GM19452 (cell line): Measurements from ENCODE around the gene MT3.
A peak's percentile ranks its signal among the peaks of the same experiment; 100 is the strongest.
"Not testable (repeated sequence)": the region's sequence is repeated elsewhere in the genome, so short reads cannot be mapped to it uniquely, and the experiment has no call there.

Source experiments
- ATAC-seq: cut with Tn5 transposase; IDR thresholded peaks from one replicate; pipeline ENCODE4 v1.9.1; 2021; ENCODE audit not compliant: unreplicated experiment

Gene MT3

DNA sequence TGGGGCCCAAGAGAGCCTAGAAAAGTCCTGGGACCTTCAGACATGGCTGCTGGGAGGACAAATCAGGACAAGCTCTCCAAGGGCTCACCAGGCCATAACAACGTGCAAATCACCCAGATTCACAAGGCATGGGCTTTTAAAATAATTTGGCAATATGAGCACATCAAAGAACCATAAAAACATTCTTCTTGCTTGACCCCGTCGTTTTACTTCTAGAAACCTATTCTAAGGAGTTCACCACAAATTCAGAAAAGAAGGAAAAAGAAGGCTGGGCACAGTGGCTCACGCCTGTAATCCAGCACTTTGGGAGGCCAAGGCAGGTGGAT is 12.1 kb upstream of the MT3 start:
- no peak for ATAC-seq

DNA sequence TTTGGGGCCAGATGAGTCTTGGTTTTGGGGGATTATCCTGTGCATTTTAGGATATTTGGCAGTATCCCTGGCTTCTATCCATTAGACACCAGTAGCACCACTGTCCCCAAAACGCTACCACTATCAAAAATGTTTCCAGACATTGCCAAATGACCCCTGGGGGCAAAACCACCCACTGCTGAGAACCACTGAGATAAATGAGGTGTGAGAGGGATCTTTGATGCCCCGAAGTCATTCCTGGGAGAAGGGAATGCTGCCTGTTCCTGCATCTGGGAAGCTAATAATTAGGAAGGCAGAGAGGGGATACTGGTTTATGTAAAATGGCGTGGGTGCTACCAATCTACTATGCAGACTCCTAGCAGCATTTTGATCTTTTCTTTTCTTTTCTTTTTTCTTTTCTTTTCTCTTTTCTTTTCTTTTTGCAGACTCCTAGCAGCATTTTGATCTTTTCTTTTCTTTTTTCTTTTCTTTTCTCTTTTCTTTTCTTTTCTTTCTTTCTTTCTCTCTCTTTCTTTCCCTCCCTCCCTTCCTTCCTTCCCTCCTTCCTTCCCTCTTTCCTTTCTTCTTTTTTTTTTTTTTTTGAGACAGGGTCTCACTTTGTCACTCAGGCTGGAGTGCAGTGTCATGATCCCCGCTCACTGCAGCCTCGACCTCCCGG is 8.8 kb upstream of the MT3 start:
- ATAC-seq = no peak

DNA sequence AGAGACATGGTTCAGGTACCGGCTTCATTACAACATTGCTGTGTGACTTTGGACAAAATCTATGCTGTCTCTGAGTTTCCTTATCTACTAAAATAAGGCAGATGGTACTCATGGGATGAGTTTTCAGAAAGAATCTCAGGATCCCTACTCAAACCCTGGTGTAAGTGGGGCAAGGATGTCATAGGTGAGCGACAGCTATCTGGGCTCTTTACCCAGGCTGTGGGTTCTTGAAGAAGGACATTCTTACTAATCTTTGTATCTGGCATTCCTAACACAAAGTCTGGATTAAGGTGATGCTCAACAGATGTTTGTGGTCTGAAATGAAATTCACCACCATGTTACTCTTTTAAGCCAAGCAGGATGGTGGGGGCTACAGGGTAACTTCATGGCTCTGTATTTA is 6.4 kb upstream of the MT3 start:
- not testable (repeated sequence) for ATAC-seq

DNA sequence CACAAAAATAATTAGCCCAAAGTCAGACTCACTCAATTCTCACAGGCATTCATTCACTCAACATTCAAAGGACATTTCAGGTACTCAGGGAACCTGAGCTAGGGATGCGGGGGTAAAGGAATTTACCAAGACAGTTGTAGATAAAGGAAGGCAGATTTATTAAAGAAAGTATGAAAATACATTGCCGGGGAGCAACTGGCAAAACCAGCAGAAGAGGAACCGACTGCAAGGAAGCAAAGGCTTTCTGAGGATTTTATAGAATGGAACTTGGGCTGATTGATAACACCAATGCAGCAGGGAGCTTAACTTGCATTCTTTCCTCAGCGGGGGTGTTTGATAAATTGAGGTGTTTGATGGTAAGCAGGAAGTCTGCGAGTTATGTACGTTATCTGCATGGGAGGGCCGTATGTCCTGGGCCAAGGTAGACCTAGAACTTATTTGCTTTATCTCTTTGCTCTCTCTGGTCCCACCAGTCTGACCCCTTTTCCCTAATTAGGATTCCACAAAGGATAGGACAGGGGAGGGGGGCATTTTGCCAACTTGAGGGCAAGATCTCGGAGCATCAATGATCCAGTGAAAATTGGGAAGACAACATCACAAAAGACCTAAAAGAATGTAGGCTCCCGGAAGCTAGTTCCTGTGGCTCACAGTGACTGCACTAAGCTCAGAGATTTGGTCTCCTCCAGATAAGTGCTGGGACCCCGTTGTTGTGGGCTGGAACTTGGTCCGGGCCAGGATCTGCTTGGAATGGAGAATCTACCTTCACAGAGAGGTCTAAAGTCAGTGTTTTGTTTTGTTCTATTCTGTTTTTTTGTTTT is 5.8 kb upstream of the MT3 start:
- ATAC-seq = no peak

DNA sequence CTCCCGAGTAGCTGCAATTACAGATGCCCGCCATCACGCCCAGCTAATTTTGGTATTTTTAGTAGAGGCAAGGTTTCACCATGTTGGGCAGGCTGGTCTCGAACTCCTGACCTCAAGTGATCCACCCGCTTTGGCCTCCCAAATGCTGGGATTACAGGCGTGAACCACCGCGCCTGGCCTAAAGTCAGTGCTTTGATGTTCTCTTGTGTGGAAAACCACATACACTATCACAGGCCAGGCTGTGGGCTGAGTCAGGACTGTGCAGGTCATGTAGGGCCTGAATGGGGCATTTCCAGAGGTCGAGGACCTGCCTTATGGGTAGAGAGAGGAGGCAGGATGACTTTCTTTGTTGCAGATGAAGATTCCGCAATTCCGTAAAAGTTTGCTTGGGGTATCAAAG is 5.1 kb upstream of the MT3 start:
- no peak for ATAC-seq

DNA sequence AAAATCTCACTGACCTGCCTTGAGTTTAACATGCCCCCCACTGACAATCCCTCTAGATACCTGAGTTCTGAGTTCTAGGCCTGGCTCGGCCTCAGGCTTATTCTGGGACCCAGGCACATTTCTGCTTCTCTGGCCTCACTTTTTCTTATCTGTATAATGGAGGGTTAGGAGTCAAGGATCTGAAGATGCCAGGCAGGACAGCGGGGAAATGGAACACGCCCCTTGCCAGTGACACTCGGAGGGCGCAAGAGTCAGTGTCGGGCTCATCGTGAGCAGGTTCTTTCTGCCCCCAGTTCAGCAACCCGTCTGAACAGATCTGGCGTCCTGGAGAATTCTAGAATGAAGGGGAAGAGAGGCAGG is 567 bp upstream of the MT3 start:
- no peak for ATAC-seq

DNA sequence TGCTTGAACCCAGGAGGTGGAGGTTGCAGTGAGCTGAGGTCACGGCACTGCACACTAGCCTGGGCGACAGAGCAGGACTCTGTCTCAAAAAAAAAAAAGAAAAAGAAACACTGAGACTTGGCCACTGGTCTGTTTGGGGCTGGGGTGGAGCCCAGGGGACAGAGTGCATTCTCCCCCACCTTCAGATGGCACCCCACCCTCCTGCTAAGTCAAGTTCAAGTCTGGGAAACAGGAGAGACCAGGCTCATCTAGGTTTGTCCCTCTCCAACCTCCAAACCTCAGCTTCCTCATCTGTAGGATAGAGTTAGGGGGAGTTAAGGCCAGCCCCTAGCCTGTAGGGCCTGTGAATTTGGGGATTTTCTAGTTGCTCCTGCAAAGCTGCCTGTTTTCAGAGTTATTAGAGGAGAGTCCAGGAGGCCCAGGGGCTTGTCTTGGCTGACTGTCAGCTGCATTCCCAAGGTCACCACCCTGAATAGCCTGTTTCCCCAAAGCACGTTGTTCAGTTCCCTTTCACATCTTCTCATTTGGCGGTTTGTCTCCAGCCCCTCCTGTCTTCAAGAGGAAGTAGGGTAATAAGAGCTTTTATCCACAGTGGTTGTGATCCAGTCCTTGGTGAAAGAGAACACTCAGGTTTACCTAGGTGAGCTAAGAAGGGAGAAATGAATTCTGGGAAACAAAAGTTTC is 2.2 kb downstream of the MT3 start:
- ATAC-seq = no peak

DNA sequence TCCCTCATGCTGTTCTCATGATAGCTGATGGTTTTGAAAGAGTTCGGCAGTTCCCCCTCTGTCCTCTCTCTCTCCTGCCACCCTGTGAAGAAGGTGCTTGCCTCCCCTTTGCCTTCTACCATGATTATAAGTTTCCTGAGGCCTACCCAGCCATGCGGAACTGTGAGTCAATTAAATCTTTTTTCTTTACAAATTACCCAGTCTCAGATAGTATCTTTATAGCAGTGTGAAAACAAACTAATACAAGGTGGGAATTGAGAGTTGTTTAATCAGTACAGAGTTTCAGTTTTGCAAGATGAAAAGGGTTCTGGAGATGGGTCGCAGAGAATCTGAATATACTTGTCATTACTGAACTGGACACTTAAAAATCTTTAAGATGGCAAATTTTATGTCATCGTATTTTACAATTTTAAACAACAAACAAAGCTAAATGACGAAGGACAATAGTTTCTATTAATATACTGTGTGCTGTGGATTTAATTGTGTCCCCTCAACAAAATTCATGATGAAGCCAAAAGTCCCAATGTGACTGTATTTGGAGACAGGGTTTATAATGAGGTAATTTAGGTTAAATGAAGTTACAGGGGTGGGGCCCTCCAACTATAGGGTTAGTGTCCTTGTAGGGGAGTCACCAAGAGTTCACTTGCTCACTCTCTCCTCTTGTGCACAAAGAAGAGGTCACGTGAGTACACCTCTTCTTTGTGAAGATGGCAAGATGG is 4.4 kb downstream of the MT3 start:
- ATAC-seq = no peak

DNA sequence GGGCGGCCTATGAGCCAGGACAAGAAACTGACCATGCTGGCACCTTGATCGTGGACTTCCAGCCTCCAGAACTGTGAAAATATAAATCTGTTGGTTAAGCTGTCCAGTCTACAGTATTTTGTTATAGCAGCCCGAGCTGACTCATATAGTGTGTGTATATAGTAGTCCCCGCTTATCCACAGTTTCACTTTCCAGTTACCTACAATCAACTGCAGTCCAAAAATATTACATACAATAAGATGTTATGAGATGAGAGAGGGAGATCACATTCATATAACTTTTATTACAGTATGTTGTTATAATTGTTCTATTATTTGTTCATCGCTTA is 4.9 kb downstream of the MT3 start:
- no peak for ATAC-seq

DNA sequence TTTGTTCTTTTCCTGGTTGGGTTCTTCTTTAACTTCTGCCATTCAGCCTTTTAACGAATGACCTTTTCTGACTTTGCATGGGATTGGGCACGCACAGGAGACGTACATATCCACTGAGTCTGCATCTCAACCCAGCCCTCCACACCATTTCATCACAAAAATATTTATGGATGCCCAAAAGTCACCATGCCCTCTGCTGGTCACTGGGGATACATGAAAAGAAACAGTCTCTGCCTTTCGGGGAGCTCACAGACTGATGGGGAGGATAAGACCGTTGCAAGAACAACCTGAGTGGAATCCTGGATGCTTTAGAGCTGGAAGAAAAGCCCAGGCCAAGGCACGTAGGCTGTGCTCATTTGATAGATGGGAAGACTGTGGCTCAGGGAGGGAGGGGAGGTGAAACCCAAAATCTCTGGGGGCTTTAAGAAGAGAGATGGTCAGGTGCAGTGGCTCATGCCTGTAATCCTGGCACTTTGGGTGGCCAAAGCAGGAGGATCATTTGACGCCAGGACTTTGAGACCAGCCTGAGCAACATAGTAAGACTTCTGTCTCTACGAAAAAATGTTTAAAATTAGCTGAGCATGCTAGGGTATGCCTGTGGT is 11.2 kb downstream of the MT3 start:
- ATAC-seq = no peak

DNA sequence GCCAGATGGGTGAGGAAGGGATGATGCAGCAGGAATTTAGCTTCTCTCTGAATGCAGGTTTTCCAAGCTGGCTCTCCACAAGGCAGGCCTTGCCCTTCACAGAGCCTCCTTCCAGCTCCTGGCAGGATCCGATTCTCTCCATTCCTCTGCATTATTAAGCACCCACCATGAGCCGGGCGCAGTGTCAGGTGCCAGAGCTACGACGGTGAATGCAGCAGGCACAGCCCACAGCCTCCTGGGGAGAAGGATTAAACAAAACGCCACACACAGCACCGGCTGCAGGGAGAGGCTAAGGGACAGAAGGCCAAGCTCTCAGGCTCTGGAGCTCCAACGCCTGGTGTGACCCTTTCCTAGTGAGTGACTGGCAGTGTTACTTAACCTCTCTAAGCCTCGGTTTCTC is 12.0 kb downstream of the MT3 start:
- ATAC-seq = no peak

DNA sequence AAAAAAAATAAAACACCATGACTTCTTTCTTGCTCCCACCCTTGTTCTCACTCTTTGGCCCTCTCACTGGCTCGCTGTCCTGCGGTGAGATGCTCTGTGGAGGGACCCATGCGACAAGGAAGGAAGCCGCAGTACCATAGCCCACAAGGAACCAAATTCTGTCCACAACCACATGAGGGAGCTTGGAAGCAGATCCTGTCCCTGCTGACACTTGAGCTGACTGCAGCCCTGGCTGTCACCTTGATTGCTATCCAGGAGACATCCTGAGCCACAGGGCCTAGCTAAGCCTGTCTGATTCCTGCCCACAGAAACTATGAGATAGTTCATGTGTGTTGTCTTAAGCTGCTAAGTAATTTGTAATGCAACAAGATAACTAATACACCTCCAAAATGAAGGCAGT is 14.3 kb downstream of the MT3 start:
- no peak for ATAC-seq

DNA sequence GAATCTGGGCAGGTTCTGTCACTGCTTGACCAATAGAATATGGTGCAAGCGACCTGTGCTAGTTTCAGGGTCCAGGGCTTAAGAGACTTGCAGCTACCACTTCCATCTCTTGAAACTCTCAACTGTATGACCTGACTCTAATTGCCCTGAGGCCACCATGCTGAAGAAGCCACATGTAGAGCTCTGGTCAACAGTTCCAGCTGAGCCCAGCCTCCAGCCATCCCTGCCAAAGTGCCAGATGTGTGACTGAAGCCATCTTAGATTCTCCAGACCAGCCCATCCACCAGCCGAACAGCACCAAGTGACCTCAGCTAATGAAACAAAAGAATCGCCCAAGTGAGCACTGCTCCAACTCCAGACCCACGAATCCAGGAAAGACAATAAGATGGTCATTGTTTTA is 15.6 kb downstream of the MT3 start:
- ATAC-seq = no peak

DNA sequence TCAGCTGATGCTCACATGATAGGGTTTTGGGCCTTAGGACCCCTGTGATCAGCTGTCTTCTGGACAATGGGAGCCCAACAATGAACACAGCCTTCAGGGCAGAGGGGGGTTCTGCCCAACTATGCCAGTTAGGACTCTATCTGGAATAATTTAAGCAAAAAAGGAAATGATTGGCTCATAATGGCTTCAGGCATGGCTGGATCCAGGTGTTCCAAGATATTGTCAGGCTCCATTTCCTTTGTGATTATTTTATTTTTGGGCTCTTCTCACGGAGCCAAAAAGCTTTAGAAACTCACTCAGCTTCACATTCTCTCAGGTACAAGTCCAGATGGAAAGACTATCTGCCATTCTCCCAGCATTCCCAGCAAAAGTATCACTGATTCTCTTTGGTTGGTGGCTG is 16.1 kb downstream of the MT3 start:
- ATAC-seq = no peak

DNA sequence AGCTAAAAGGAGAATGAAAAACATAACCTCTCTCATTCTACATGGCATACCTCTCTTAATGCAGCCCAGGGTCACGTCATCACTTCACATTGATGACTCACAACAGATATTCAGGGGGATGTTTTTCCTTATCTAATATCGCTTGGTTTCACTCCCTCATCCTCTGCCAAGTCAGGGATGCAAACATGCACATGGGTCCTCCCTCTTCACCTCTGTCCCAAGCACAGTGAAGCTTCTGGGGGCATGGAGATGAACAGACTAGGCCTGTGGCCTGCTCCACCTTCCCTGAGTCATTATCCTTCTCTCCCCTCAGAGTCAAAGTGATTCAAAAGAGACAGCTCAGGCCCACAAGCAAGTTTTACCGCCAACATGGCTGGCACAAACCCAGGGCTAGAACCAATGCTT is 16.7 kb downstream of the MT3 start:
- no peak for ATAC-seq

DNA sequence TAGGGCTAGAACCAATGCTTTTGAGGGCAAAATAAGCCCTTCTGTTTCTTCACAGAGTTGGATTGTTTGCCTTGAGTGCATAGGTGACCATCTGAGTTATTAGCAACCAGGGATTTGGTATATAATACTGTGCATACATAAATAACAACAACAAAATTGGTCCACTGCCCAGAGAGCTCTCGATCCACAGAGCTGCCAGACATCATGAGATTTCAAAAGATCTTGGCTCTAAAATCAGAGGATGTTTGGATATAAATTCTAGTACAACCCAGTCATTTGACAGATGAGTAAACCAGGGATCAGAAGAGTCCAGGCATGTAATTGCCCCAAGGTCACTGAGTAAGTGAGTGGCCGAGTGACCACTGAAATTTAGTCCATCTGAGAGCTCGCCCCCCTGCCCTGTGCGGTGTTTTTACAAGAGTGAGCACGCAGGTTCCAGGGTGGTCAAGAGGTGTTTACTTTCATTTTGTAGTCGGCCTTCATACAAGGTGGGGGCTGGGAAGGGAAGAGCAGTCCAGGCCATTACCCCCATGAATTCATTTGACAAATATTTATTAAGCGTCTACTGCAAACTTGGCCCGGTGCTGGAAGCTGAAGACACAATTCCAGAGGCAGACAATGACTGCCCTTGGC is 17.3 kb downstream of the MT3 start:
- no peak for ATAC-seq

DNA sequence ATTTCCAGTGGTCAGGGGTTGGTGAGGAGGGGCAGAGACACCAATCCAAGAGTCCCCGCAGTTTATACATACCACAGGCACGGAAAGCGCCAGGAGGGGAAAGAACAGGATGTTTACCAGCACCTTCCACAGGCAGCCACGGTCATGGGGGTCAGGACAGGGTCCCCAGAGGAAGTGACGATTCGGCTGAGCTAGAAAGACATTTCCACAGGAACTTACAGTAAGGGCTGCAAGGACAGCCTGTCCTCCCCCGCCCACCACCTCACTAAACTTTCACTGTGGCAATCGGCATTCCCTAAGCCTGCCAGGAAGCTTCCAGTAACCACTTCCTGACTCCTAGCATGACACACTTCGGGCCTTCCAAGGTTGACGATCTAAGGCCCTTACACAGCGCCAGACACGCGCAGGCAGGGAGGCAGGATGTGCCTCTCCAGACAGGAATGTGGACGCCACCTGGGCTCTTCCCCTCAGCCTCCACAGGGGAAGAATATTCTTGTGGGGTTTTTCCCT is 17.8 kb downstream of the MT3 start:
- ATAC-seq = no peak

DNA sequence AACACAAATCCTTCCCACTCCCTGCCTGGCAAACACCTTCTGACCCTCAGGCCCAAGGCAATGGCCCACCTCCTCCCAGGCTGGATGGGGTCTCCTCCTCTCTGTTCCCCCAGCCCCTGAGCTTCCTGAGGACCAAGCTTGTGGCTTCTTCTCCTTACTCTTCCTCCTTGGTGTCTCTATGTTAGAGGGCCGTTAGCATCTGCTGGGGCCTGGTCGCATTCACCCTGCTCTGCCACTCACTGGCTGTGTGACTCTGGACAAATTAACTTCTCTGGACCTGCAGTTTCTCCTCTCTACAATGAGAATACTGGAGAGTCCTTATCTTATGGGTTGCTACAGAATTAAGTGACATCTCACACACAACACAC is 18.3 kb downstream of the MT3 start:
- ATAC-seq = no peak

DNA sequence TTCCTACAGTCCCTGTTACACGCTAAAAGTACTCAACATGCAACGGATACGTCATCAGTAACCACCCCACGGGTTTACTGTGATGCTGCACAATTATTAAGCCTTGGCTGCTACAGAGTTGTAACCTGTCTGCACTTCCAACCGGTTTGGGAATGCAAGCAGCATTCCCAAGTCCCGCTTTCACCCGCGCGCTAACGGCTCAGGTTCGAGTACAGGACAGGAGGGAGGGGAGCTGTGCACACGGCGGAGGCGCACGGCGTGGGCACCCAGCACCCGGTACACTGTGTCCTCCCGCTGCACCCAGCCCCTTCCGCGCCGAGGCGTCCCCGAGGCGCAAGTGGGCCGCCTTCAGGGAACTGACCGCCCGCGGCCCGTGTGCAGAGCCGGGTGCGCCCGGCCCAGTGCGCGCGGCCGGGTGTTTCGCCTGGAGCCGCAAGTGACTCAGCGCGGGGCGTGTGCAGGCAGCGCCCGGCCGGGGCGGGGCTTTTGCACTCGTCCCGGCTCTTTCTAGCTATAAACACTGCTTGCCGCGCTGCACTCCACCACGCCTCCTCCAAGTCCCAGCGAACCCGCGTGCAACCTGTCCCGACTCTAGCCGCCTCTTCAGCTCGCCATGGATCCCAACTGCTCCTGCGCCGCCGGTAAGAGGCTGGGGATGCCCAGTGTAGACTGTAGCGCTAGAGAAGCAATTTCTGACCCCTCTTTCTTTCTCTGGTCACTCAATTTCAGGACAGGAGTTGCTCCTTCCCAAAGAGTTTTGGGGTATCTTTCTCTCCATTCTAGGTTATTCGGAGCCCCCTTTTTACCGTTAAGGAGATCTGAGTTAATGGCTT is 18.9 kb downstream of the MT3 start, which contains the start of gene MT2A:
Gene MT2A (plus strand): TSS at position 542 of the 833 bp plus-strand sequence. CDS start 72 bp downstream, at position 614.
- ATAC-seq = peak; percentile 85
